ENCODE results near the gene C3orf18. TPM values are rescaled to one million over a fixed set of nuclear protein-coding genes. Genes with fewer than 3 reads are reported as not detected.
A peak's percentile ranks its signal among the peaks of the same experiment; 100 is the strongest.

C3orf18 gene
- total and polyA plus RNA-seq, 2 donors from 2014 or later, result 6.2 to 14.9 TPM

DNA sequence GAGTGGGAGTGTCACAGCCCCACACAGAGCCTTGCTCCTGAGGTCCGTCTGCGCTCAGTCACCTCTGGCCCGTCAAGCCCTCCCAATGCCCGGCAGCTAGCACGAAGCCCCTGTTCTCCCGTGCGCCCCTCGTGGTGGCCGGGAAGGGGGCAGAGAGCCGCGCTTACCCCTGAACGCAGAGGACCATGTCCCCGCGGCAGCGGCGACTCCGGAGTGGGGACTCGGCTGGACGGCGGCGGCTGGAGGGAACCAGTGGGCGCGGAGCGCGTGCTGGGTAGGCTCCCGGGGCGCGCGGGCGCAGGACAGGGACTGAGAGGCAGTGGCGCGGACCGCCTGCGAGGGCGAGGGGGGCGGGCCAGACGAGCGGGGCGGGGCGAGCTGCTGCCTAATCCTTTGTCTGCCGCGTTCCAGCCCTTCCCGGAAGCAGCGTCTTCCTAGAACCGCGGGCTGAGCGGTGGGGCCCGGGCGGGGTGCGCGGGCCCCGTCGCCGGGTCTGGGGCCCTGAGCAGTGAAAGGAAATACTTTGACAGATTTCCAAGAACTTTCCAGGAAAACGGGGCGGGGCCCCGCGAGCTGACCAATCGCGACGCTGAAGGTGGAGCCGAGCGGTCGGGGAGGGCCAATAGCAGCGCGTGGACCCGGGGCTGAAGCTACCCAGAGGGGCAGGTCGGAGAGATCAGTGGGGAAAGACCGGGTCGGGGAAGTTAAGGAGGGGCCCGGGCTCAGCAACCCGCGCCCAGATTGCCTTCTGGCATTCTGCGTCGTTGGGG lies 44.1 kb upstream of the C3orf18 start, which contains the start of gene CISH:
TSS of gene CISH (minus strand) at position 311 of the 770 bp plus-strand sequence. CDS start at position 187, 124 bp downstream.
- peak within 1 kb of the TSS; percentile 98 to 99 for H3K27ac ChIP-seq (ENCODE audit: low read depth in 2 of 2, low read length in 2 of 2)
- peak within 1 kb of the TSS; percentile 79 to 95 (median 93) for H3K4me3 ChIP-seq (ENCODE audit: low read length in 3 of 3)
- FAIRE-seq, result peak; percentile 88
- peak within 1 kb of the TSS; percentile 54 to 97 (median 96) for H3K9ac ChIP-seq (ENCODE audit: low read length in 3 of 3)
- no peaks in the 10 kb centered on the region for H3K9me3 ChIP-seq (ENCODE audit: control insufficient read depth in 2 of 3, insufficient read depth in 1 of 3, low read length in 3 of 3)
- H3K36me3 ChIP-seq (ENCODE audit: control insufficient read depth in 2 of 3, insufficient read depth in 3 of 3, low read length in 3 of 3), result peaks cover 0 to 33% (median 27%) of the 10 kb centered on the region in 3 donors
- H3K27me3 ChIP-seq (ENCODE audit: control insufficient read depth, insufficient read depth, low read length), result no peaks in the 10 kb centered on the region
- peak; percentile 97 to 99 (median 99) for DNase-seq
- peaks cover 5 to 37% (median 35%) of the 10 kb centered on the region in 3 donors for H3K4me1 ChIP-seq (ENCODE audit: control insufficient read depth in 2 of 3, insufficient read depth in 2 of 3, low read depth in 1 of 3, low read length in 3 of 3)
- intact Hi-C loops (cut with DNase I), result loop anchor here (5.0 kb wide), 1 partner anchor 39 kb away; no protein-coding TSS in a partner anchor
- peak; percentile 2 for TF ChIP-seq CTCF (IDR thresholded peaks at IDR 0.05; ENCODE audit: borderline replicate concordance, extremely low read depth, insufficient read depth)

DNA sequence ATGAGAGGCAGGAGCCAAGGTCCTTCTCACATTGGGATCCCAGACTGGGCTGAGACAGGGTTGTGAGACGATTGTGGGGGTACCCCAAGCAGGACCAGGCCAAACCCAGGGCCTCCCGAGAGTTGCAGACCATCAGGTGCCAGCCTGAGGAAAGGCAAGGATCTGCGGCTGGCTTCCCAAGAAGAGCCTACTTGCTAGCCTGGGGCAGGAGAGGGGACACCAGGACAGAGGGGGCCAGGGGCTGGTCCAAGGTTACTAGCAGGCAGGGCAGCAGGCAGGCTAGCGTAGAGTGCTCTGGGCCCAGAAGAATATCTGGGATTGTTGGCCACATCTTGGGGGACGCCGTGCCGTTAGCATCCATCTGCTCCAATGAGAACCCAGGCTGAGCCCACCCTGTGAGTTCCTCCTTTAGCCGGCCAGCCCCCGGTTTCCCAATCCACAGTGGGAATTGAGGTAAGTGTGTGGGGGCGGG lies 43.5 kb upstream of the C3orf18 start:
- Histone ChIP-seq H3K9ac (ENCODE audit: low read length in 3 of 3) (peak overlapping the region; percentile 54 to 97 (median 96)), H3K36me3 (ENCODE audit: control insufficient read depth in 2 of 3, insufficient read depth in 3 of 3, low read length in 3 of 3) (peaks cover 0 to 39% (median 27%) of the 10 kb centered on the region in 3 donors), H3K4me1 (ENCODE audit: control insufficient read depth in 2 of 3, insufficient read depth in 2 of 3, low read depth in 1 of 3, low read length in 3 of 3) (peaks cover 3 to 38% (median 37%) of the 10 kb centered on the region in 3 donors), H3K4me3 (ENCODE audit: low read length in 3 of 3) (peak overlapping the region; percentile 79 to 95 (median 93)), H3K27ac (ENCODE audit: low read depth in 2 of 2, low read length in 2 of 2) (peak overlapping the region; percentile 98 to 99), H3K9me3 (ENCODE audit: control insufficient read depth in 2 of 3, insufficient read depth in 1 of 3, low read length in 3 of 3) (no peaks in the 10 kb centered on the region), H3K27me3 (ENCODE audit: control insufficient read depth, insufficient read depth, low read length) (no peaks in the 10 kb centered on the region)
- intact Hi-C loops (cut with DNase I), result loop anchor here (5.0 kb wide), 1 partner anchor 39 kb away; no protein-coding TSS in a partner anchor
- DNase-seq, result peak in 1 of 5 donors; percentile 75
- TF ChIP-seq CTCF (IDR thresholded peaks at IDR 0.05; ENCODE audit: borderline replicate concordance, extremely low read depth, insufficient read depth), result no peak
- no peak for FAIRE-seq

- H3K9ac ChIP-seq (ENCODE audit: low read length in 3 of 3), result peak overlapping the region; percentile 54 to 97 (median 96)
- peak overlapping the region; percentile 98 to 99 for H3K27ac ChIP-seq (ENCODE audit: low read depth in 2 of 2, low read length in 2 of 2)
- no peak for TF ChIP-seq CTCF (IDR thresholded peaks at IDR 0.05; ENCODE audit: borderline replicate concordance, extremely low read depth, insufficient read depth)
- intact Hi-C loops (cut with DNase I), result loop anchor here (5.0 kb wide), 1 partner anchor 38 kb away; no protein-coding TSS in a partner anchor
- no peaks in the 10 kb centered on the region for H3K9me3 ChIP-seq (ENCODE audit: control insufficient read depth in 2 of 3, insufficient read depth in 1 of 3, low read length in 3 of 3)
- peak overlapping the region; percentile 79 to 95 (median 93) for H3K4me3 ChIP-seq (ENCODE audit: low read length in 3 of 3)
- H3K36me3 ChIP-seq (ENCODE audit: control insufficient read depth in 2 of 3, insufficient read depth in 3 of 3, low read length in 3 of 3), result peaks cover 0 to 43% (median 29%) of the 10 kb centered on the region in 3 donors
- peaks cover 3 to 44% (median 43%) of the 10 kb centered on the region in 3 donors for H3K4me1 ChIP-seq (ENCODE audit: control insufficient read depth in 2 of 3, insufficient read depth in 2 of 3, low read depth in 1 of 3, low read length in 3 of 3)
- no peaks in the 10 kb centered on the region for H3K27me3 ChIP-seq (ENCODE audit: control insufficient read depth, insufficient read depth, low read length)
- DNase-seq, result peak in 2 of 5 donors; percentile 55 to 80
- FAIRE-seq, result no peak
Measured at GRCh38 chr3:50610181-50610971, 42.8 kb upstream of the C3orf18 start.

All from kidney (tissue), 14 donors.